COLO668 (cell line): Measurements from ENCODE around the gene NXPH4.

Source experiments
- DNase-seq: peaks from one replicate; lab custom pipeline; 2025; ENCODE audit not compliant: unreplicated experiment; lab: John Stamatoyannopoulos, UW

NXPH4 gene

GRCh38 chr12:57218030-57218853 lies 1.6 kb downstream of the NXPH4 start:
- DNase-seq = no peak

DNA sequence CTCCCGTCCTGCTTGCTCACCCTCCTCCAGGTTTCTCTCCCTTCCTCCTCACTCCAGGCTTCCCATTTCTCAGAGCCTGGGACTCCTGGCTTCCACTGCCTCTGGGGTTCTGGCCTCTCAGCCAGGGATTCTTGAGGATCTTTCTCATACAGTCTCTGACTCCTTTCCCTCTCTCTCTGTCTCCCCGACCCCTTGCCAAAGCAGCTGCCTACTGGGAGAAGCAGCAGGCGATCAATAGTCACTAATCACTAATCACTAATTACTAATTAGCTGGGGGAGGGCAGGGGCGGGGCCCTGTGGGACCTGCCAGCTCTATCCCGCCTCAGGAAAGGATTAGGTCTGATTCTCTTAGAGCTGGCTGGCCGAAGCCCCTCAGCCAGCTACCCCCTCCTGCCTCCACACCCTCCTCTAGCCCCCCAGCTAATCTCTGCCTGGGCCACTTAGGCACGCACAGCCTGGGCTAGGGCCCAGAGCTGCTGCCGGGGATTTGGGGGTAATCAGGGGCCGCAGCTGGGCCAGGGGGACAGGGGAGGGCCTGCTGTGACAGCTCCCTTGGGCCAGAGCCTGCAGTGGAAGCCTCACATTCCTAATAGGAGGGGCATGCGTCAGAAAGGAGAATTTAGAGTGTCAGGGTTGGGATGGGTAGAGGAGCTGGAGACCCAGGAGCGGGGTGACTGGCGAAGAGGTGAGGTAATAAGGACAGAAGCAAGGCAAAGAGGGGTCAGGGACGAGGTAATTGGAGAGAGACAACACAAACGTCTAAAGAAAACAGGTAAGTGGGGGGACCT lies 2.8 kb downstream of the NXPH4 start:
- DNase-seq = no peak

DNA sequence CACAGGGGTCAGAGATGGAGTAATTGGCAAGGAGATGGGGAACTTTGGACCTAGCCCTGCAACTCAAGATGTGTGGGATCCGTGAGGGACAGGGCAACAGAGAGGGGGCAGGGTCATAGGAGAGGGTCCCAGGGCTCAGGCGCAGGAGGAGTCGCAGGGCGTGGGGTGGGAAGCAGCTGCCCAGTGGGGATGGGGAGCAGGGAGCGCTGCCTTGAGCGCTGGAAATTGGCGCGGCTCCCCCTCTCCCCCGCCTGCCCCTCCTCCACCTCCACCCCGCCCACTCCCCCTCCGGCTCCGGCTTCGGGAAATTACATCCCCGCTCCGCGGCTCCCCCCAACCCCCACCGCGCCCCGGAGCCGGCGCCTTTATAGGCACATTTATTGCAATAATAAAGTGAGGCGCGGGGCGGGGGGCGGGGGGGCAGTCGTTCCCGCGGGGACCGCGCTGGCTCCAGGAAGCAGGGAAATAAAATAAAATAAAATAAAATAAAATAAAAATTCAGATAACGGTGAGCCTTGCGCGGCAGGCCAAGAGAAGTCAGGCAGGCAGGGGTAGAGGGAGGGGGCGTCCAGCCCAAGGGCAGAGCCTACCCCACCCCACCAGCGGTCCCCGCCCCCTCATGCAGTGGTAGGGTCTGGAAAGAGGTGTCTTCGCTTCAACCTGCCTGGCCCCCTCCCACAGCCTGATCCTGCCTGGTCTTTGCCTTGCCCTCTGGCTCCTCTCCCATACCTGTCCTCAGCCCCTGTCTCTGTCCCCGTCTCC lies 3.6 kb downstream of the NXPH4 start:
- DNase-seq = no peak

DNA sequence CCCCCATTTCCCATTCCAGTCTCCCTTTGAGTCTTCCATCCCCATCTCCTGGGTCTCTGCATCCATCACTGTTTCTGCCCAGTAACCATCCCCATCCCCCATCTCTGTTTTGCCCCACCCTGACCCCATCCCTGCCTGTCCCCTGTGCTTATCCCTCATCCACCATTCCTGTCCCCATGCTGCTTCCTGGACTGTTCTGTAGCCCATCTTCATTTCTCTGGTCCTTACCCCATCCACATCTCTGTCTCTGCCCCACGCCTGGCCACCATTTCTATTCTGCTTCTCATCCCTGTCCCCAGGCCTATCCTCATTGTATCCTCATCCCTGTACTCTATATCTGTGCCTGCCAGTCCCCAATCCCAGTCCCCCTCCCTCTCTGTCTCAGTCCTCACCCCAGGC lies 4.2 kb downstream of the NXPH4 start:
- DNase-seq = no peak

GRCh38 chr12:57221169-57221917 lies 4.7 kb downstream of the NXPH4 start:
- no peak for DNase-seq

- DNase-seq = no peak
Measured at GRCh38 chr12:57222286-57223190, 5.9 kb downstream of the NXPH4 start.

DNA sequence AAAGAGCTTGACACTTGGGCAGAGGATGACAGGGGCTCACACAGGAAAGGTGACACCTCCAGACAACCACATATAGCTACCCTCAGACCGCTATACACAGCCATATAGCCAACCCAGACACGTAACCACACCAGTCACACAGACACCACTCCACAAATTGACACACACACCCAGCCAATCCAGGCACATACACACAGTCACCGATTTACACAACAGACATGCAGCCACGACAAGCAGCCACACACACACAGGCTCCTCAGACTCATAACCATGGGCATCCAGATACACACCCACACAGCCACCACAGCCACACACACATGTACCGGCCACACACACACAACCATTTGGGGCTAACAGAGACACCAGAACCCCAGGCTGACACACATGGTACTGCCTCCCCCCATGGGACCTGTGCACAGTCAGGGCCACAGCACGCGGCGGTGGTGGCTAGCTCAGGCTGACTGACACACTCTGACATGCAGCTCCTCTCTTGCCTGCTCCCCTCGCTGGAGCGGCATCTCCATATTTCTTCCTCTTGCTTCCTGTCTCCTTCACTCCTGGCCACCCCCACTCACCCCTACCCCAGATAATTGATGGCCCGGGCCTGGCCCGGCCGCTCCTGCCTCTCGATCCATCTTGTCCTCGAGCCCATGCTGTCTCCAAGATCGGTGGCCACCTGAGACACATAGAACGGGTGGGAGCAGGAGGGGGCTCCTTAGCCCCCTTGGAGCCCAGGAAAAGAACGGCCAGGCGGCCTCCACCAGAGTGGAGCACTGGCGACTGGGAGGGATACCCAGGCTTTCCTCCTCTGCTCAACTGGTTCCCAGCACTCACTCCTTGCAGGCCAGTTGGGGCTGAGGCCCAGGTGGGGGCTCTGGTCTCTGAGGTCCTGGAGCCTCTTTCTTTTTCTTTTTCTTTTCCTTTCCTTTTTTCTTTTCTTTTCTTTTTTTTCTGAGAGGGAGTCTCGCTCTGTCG lies 6.9 kb downstream of the NXPH4 start:
- no peak for DNase-seq

GRCh38 chr12:57224278-57224972 lies 7.8 kb downstream of the NXPH4 start:
- no peak for DNase-seq

GRCh38 chr12:57224973-57225679 lies 8.5 kb downstream of the NXPH4 start:
- DNase-seq = peak; percentile 80

DNA sequence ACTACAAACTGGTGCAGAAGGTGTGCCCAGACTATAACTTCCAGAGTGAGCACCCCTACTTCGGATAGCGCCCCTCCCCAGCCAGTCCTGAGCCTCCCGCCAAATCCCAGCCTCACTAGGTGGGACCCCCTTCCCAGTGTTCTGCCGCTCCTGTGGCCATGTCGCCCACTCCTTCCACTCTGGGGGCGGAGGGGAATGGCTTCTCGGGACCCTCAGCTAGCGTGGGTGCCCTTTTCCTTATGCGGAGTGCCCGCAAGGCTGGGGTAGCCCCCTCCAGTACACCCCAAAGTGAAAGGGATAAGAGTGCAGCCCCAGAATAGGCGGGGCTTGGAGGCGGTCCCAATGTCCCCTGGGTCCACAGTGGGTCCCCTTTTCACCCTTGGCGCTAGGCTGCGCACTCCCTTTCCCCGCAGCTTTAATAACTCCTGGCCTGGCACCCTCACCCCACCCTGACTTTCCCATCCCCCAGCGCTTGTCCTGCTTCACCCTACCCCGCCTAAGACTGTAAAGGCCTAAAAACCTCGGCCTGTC lies 9.2 kb downstream of the NXPH4 start:
- no peak for DNase-seq

DNA sequence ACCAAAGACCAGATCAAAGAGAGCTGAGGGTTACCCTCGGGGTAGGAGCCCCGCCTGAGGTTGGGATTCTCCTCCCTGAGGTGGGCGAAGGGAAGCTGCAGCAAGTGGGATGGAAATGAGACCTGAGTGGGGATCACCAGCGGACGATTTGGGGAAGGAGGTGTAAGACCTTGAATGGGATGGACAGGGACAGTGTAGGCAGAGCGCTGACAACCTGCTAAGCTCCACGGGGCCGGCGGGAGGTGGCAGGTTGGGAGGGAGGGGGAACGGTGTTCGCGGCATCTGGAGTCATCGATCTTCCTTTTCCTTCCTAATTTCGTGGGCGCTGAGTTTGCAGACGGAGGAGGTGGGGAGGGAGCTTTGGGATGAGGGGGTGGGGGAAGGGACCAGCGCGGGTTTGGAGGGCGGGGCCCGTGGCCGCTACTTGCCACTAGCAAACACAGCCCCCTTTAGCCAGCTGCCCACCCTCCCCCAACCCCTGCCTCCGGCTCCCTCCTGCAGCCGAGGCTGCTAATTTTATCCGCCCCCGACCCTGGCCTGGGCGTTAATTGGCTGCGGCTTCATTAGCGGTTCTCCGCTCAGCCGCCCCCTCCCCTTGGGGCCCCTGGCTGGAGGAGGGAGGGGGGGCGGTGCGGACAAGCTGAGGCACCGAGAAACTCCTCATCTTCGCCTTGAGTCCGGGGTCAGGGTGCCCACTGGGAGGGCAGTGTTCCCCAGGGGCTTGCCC lies 10.2 kb downstream of the NXPH4 start:
- no peak for DNase-seq

- DNase-seq = no peak
Measured at GRCh38 chr12:57227315-57228115, 10.9 kb downstream of the NXPH4 start.

DNA sequence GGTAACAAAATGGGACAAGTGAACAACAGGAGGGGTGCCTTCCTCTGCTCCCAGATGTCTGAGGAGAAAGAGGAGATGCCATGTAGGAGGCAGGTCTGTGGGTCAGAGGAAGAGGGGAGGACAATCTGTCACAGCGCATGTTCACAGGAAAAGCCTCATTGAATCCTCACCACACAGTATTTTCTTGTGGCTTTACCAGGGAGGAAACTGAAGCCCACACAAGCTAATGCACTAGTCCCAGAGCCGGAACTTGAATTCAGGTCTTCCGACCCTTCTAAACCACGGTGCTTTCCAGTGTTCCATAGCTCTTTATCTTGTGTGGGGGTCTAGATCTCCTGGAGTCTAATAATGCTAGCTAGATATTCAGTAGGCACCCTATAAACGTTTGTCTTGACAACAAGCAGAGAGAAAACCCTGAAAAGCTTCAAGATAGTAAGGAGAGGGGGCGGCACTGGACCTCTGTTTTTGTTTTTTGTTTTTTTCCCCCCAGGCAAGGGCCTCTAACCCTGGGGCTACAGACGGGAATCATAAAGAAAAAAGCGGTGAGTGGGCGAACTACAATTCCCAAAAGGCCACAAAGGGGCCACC lies 12.5 kb downstream of the NXPH4 start:
- no peak for DNase-seq

DNA sequence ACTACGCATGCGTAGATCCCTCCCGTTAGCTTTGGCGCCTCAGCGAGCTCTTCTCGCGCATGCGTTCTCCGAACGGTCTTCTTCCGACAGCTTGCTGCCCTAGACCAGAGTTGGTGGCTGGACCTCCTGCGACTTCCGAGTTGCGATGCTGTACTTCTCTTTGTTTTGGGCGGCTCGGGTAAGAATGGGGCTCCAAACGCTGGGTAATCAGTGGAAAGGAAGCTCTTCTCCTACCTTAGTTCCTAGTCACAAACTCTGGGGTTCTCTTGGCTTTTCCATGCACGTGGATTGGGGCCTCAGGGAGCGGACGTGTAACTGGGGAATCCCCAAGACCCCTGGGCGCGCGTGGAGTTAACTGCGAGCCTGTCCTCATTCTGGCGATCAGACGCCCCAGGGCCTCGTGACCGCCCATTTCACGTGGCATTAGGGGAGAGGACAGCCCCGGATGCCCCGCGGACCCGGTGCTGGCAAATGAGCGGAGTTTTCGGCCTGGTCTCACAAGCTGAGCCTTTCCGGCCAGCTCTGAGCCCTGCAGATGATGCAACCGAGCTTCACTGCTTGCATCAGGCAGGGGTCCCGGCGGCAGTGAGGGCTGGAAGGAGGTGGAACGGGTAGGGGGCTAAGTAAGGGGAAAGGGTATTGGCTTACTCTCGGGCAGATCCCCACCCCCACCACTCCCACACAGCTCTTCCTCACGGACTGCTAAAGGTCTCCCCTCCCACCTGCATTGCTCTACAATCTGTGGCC lies 13.2 kb downstream of the NXPH4 start, which contains the start of gene SHMT2:
Gene SHMT2 (plus strand): TSS at position 78 of the 747 bp plus-strand sequence. CDS start 68 bp downstream, at position 146.
- DNase-seq = peak; percentile 90
